ENCODE measurements around the gene OLIG1. TPM values are rescaled to one million over a fixed set of nuclear protein-coding genes. Genes with fewer than 3 reads are reported as not detected.

Gene OLIG1
- total RNA-seq, 1 experiment from 2014 or later, result not detected

DNA sequence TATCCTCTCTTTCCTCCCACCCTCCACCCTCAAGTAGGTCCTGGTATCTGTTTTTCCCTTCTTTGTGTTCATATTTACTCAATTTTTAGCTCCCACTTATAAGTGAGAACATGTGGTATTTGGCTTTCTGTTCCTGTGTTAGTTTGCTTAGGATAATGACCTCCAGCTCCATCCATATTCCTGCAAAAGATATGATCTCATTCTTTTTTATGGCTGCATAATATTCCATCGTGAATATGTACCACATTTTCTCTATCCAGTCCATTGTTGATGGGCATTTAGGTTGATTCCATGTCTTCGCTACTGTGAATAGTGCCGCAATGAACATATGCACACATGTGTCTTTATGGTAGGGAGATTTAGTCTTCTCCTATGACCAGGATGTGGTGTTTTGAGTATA, 29.7 kb upstream of the OLIG1 start:
- no peaks in the 10 kb centered on the region for H3K36me3 ChIP-seq (ENCODE audit: control insufficient read depth in 1 of 2, insufficient read depth in 2 of 2, low read length in 2 of 2)
- CTCF ChIA-PET, result no interaction called here

More for the DNA sequence above, 29.7 kb upstream of the OLIG1 start:
- Histone ChIP-seq H3K9ac (ENCODE audit: low read length) (no peak overlapping the region), H4K20me1 (ENCODE audit: insufficient read depth) (no peaks in the 10 kb centered on the region), H3K27ac (ENCODE audit: low read depth, low read length) (no peak overlapping the region), H3K4me3 (replicated peaks in 1 of 2; ENCODE audit: low read depth in 1 of 2, low read length in 2 of 2) (no peak overlapping the region), H3K79me2 (ENCODE audit: insufficient read depth, low read length) (no peaks in the 10 kb centered on the region), H3K27me3 (ENCODE audit: insufficient read depth, low read length) (peaks cover 19% of the 10 kb centered on the region; the same call in 1 of the 2 replicates), H3K9me3 (ENCODE audit: control insufficient read depth in 1 of 2, insufficient read depth in 1 of 2, low read depth in 1 of 2, low read length in 2 of 2) (no peaks in the 10 kb centered on the region), H3K4me1 (ENCODE audit: control insufficient read depth in 1 of 2, insufficient read depth in 2 of 2, low read length in 2 of 2) (peaks cover 9 to 23% of the 10 kb centered on the region in 2 experiments), H3K9me2 (ENCODE audit: insufficient read depth) (no peaks in the 10 kb centered on the region), H2AFZ (ENCODE audit: low read depth, low read length, poor library complexity, severe bottlenecking) (no peak overlapping the region), H3K4me2 (ENCODE audit: low read length) (no peak overlapping the region)
- intact Hi-C loops (cut with micrococcal nuclease), result no loop called here
- TF ChIP-seq JUND (IDR thresholded peaks at IDR 0.05) (no peak), SP1 (IDR thresholded peaks at IDR 0.05; ENCODE audit: low read depth) (no peak), FOSL1 (IDR thresholded peaks at IDR 0.05; ENCODE audit: low read depth) (no peak), ELF1 (IDR thresholded peaks at IDR 0.05; ENCODE audit: borderline replicate concordance, low read depth) (no peak), TCF7L2 (IDR thresholded peaks at IDR 0.05; ENCODE audit: borderline replicate concordance, extremely low read depth, insufficient read depth, insufficient read length) (no peak), CEBPB (IDR thresholded peaks at IDR 0.05; ENCODE audit: low read depth) (no peak)
- TF ChIP-seq, protein P1, sequence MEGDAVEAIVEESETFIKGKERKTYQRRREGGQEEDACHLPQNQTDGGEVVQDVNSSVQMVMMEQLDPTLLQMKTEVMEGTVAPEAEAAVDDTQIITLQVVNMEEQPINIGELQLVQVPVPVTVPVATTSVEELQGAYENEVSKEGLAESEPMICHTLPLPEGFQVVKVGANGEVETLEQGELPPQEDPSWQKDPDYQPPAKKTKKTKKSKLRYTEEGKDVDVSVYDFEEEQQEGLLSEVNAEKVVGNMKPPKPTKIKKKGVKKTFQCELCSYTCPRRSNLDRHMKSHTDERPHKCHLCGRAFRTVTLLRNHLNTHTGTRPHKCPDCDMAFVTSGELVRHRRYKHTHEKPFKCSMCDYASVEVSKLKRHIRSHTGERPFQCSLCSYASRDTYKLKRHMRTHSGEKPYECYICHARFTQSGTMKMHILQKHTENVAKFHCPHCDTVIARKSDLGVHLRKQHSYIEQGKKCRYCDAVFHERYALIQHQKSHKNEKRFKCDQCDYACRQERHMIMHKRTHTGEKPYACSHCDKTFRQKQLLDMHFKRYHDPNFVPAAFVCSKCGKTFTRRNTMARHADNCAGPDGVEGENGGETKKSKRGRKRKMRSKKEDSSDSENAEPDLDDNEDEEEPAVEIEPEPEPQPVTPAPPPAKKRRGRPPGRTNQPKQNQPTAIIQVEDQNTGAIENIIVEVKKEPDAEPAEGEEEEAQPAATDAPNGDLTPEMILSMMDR (IDR thresholded peaks at IDR 0.05 in 2 of 3, conservative IDR thresholded peaks at IDR 0.05 in 1 of 3; ENCODE audit: borderline replicate concordance in 1 of 3, insufficient read depth in 1 of 3, low read depth in 2 of 3, low read length in 2 of 3), result no peak
- TF ChIP-seq, protein P2, sequence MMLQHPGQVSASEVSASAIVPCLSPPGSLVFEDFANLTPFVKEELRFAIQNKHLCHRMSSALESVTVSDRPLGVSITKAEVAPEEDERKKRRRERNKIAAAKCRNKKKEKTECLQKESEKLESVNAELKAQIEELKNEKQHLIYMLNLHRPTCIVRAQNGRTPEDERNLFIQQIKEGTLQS (IDR thresholded peaks at IDR 0.05), result no peak
- TF ChIP-seq, protein P3, sequence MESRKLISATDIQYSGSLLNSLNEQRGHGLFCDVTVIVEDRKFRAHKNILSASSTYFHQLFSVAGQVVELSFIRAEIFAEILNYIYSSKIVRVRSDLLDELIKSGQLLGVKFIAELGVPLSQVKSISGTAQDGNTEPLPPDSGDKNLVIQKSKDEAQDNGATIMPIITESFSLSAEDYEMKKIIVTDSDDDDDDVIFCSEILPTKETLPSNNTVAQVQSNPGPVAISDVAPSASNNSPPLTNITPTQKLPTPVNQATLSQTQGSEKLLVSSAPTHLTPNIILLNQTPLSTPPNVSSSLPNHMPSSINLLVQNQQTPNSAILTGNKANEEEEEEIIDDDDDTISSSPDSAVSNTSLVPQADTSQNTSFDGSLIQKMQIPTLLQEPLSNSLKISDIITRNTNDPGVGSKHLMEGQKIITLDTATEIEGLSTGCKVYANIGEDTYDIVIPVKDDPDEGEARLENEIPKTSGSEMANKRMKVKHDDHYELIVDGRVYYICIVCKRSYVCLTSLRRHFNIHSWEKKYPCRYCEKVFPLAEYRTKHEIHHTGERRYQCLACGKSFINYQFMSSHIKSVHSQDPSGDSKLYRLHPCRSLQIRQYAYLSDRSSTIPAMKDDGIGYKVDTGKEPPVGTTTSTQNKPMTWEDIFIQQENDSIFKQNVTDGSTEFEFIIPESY (IDR thresholded peaks at IDR 0.05; ENCODE audit: extremely low read depth, insufficient replicate concordance, low read length), result no peak
- DNase-seq (ENCODE audit: low read depth, low spot score), result no peak
- no peak for ATAC-seq
- BruUV-seq (replicated peaks), result no TSS peak
- RAD21 ChIA-PET (ENCODE audit: low non-redundant PET in 1 of 2, low total read pairs in 2 of 2, uncharacterized antibody in 2 of 2, unreplicated experiment in 2 of 2), result no interaction called here
- POLR2A ChIA-PET, result no interaction called here
